GM06990 (cell line): ENCODE measurements around the gene IGF2R.

Source experiments
- DNase-seq: peaks from one replicate; pipeline ENCODE4 v3.0.0-alpha.2; 2011; ENCODE audit not compliant: insufficient read length; ENCODE audit errors: extremely low read depth
- H3K27me3 ChIP-seq: replicated peaks from 2 replicates; pipeline ENCODE4 v1.6.0; 2011; ENCODE audit warnings: low read length; ENCODE audit not compliant: control insufficient read depth, insufficient read depth
- H3K36me3 ChIP-seq: 2 replicates; pipeline ENCODE4 v1.5.1; 2011; ENCODE audit warnings: low read length; ENCODE audit not compliant: control insufficient read depth, insufficient read depth
- H3K4me3 ChIP-seq: replicated peaks from 2 replicates; pipeline ENCODE4 v1.5.1; 2011; ENCODE audit warnings: low read depth, mild to moderate bottlenecking, control low read depth, low read length
- CTCF ChIP-seq: IDR thresholded peaks from 2 replicates; pipeline ENCODE4 v1.5.1; 2011; ENCODE audit warnings: low read length, control low read depth, mild to moderate bottlenecking, inconsistent platforms; ENCODE audit not compliant: insufficient read depth, poor library complexity, severe bottlenecking

The IGF2R gene

GRCh38 chr6:160022101-160022500 is 53.2 kb downstream of the IGF2R start:
- H3K36me3 ChIP-seq: peaks cover 6% of the 10 kb centered on the region
- no peak for DNase-seq
- no peak overlapping the region for H3K4me3 ChIP-seq

DNA sequence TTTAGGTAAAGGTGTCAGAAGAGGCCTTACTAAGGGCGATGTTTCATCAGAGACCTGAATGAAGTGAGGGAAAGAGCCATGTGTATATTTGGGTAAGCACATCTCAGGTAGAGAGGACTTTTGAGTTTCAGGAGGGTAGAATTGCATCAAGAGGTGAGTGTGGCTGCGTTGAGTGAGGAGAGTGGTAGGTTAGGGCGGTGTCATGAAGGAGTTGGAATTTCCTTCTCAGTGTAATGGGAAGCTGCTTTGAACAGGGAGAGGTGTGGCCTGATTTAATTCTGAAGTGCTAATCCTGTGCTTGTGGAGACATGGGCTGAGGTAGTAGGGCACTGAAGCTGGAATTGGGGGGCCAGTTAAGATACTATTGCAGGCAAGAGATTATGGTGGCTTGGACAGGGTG is 53.9 kb downstream of the IGF2R start:
- no peak for TF ChIP-seq CTCF
- H3K36me3 ChIP-seq: peaks cover 12% of the 10 kb centered on the region
- no peak for DNase-seq

More at GRCh38 chr6:160022101-160022500, 53.2 kb downstream of the IGF2R start:
- TF ChIP-seq CTCF: no peak
- H3K27me3 ChIP-seq: no peaks in the 10 kb centered on the region

DNA sequence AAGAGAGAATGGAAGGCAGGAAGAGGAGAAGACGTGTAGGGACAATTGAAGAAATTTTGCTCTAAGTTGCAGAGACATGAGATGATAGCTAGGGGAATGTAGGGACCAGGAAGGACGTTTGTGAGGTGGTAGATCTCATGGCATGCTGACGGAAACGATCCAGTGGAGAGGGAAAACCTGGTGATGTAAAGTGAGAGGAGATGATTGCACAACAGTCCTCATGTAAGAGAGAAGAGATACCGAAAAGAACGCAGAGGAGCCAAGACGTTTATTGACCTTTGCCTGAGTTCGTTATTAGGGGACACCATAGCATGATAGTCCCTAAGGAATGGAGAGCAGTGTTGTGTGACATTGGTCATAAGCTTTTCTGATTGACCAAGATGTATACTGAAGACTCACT is 55.3 kb downstream of the IGF2R start:
- peaks cover 16% of the 10 kb centered on the region for H3K36me3 ChIP-seq
- TF ChIP-seq CTCF: no peak
- H3K27me3 ChIP-seq: no peaks in the 10 kb centered on the region
- DNase-seq: no peak
- no peak overlapping the region for H3K4me3 ChIP-seq

More for the DNA sequence above, 53.9 kb downstream of the IGF2R start:
- Histone ChIP-seq H3K27me3 (no peaks in the 10 kb centered on the region), H3K4me3 (no peak overlapping the region)

GRCh38 chr6:160027076-160027475 is 58.2 kb downstream of the IGF2R start:
- no peaks in the 10 kb centered on the region for H3K27me3 ChIP-seq
- TF ChIP-seq CTCF: no peak
- H3K36me3 ChIP-seq: peaks cover 29% of the 10 kb centered on the region
- no peak for DNase-seq
- H3K4me3 ChIP-seq: no peak overlapping the region

DNA sequence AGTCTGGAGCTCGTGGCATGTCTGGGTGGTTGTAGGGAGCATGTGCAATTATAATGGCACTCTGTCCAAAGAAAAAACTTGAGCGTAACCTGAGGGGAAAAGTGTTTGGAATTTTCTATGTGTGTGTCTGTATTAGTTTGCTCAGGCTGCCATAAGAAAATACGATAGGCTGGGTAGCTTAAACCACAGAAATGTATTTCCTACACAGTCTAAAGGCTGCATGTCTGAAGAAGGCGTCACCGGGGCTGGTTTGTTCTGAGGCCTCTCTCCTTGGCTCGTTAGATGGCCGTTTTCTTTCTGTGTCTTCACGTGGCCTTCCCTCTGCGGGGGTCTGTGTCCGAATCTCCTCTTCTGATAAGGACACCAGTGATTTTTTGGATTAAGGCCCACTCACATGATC is 59.0 kb downstream of the IGF2R start:
- Histone ChIP-seq H3K4me3 (no peak overlapping the region), H3K27me3 (no peaks in the 10 kb centered on the region), H3K36me3 (peaks cover 29% of the 10 kb centered on the region)
- no peak for TF ChIP-seq CTCF
- DNase-seq: no peak
